ENCODE data around the gene TRIO. TPM values are rescaled to one million over a fixed set of nuclear protein-coding genes. Genes with fewer than 3 reads are reported as not detected.

Gene TRIO
- total and polyA plus RNA-seq, 2 of the 8 experiments (the other 6 are each of a cell fraction or from before 2014, with no cell fraction given), result 35.1 to 69.1 TPM

- no peak overlapping the region for H3K56ac ChIP-seq (replicated peaks; ENCODE audit: insufficient read length, low read depth, low read length)
- H3K79me1 ChIP-seq (ENCODE audit: low read depth, low read length), result no peaks in the 10 kb centered on the region
- no peak overlapping the region for H2BK15ac ChIP-seq (ENCODE audit: low read length)
- no peak overlapping the region for H2BK12ac ChIP-seq (ENCODE audit: low read depth, low read length)
- no peaks in the 10 kb centered on the region for H4K20me1 ChIP-seq (replicated peaks in 1 of 2; ENCODE audit: control insufficient read depth in 1 of 2, insufficient read depth in 2 of 2, low read length in 2 of 2)
- no peak overlapping the region for H4K8ac ChIP-seq (ENCODE audit: extremely low read depth, insufficient read depth, low read length)
- no peak for DNase-seq (ENCODE audit: low read depth in 1 of 2, low spot score in 2 of 2)
- H3K18ac ChIP-seq (ENCODE audit: extremely low read depth, low read length), result no peak overlapping the region
- H4K5ac ChIP-seq (ENCODE audit: insufficient read length, low read depth, low read length), result no peak overlapping the region
- H3K4me2 ChIP-seq (ENCODE audit: insufficient read depth in 1 of 2, low read depth in 2 of 2, low read length in 2 of 2), result no peak overlapping the region
- no peaks in the 10 kb centered on the region for H3K27me3 ChIP-seq (replicated peaks in 1 of 4; ENCODE audit: control insufficient read depth in 3 of 4, extremely low read depth in 1 of 4, insufficient read depth in 3 of 4, low read length in 3 of 4)
- H3K23me2 ChIP-seq (ENCODE audit: low read depth, low read length), result no peaks in the 10 kb centered on the region
- no peak overlapping the region for H4K91ac ChIP-seq (replicated peaks; ENCODE audit: insufficient read length, low read length)
- H2BK20ac ChIP-seq (ENCODE audit: low read length), result no peak overlapping the region
- H3K4me3 ChIP-seq (ENCODE audit: extremely low read depth in 1 of 4, insufficient read depth in 2 of 4, low read depth in 3 of 4, low read length in 4 of 4), result no peak overlapping the region
- CTCF ChIA-PET (ENCODE audit: partially characterized antibody), result interaction anchor here (1.0 to 1.4 kb wide), 3 partner anchors 17 to 120 kb away, joined by 3 to 4 read pairs (median 4); no protein-coding TSS in a partner anchor
- no peaks in the 10 kb centered on the region for H3K4me1 ChIP-seq (replicated peaks in 1 of 4; ENCODE audit: control insufficient read depth in 3 of 4, insufficient read depth in 4 of 4, low read length in 3 of 4)
- POLR2A ChIA-PET (ENCODE audit: partially characterized antibody), result no interaction called here
- H2AK5ac ChIP-seq (ENCODE audit: low read depth, low read length), result no peak overlapping the region
- 85% methylated on average over 3 of the region's 3 CpGs; no CpG with 5 or more reads in 1 of the 2 experiments for WGBS, 2 experiments (ENCODE audit: extremely low coverage in 1 of 2, insufficient coverage in 1 of 2, insufficient read length in 1 of 2, insufficient replicate concordance in 2 of 2, low coverage in 1 of 2, low lambda C conversion rate in 2 of 2, missing lambda C conversion rate in 1 of 2)
- no peak overlapping the region for H2BK5ac ChIP-seq (ENCODE audit: low read depth, low read length)
- no peaks in the 10 kb centered on the region for H3K36me3 ChIP-seq (ENCODE audit: control insufficient read depth in 2 of 4, insufficient read depth in 4 of 4, low read length in 3 of 4)
- H3K79me2 ChIP-seq (ENCODE audit: control insufficient read depth in 1 of 2, insufficient read depth in 2 of 2, low read length in 2 of 2), result no peaks in the 10 kb centered on the region
- H3K23ac ChIP-seq (ENCODE audit: insufficient read length), result no peak overlapping the region
- no peak for FAIRE-seq
- H3K9me3 ChIP-seq (ENCODE audit: insufficient read depth in 2 of 2, low read depth in 1 of 2, low read length in 1 of 2), result no peaks in the 10 kb centered on the region
- H2AFZ ChIP-seq (ENCODE audit: low read length), result no peak overlapping the region
- TF ChIP-seq PHF8 (conservative IDR thresholded peaks at IDR 0.05; ENCODE audit: low read depth, low read length) (no peak), RXRA (IDR thresholded peaks at IDR 0.05; ENCODE audit: insufficient read depth, low read depth, low read length) (no peak), SP2 (IDR thresholded peaks at IDR 0.05; ENCODE audit: low read length) (no peak), POU5F1 (IDR thresholded peaks at IDR 0.05; ENCODE audit: low read depth, low read length) (no peak), CEBPB (IDR thresholded peaks at IDR 0.05; ENCODE audit: low read depth, low read length) (no peak), POLR2A (IDR thresholded peaks at IDR 0.05; ENCODE audit: control extremely low read depth in 1 of 2, low read depth in 2 of 2, low read length in 2 of 2) (no peak)
- no peak overlapping the region for H2BK120ac ChIP-seq (replicated peaks; ENCODE audit: low read depth, low read length)
- no peak overlapping the region for H3K4ac ChIP-seq (replicated peaks; ENCODE audit: insufficient read length, low read depth, low read length)
- no peak overlapping the region for H3K9ac ChIP-seq (replicated peaks in 1 of 4; ENCODE audit: extremely low read depth in 1 of 4, low read depth in 3 of 4, low read length in 3 of 4)
- no peak overlapping the region for H3K27ac ChIP-seq (ENCODE audit: low read depth, low read length)
- H3K14ac ChIP-seq (ENCODE audit: insufficient read length), result no peak overlapping the region
These were observed 408.1 kb downstream of the TRIO start for GRCh38 chr5:14551211-14551610.
